ENCODE measurements around the gene WNT4. TPM values are rescaled to one million over a fixed set of nuclear protein-coding genes. Genes with fewer than 3 reads are reported as not detected.

WNT4 gene
- total and polyA plus RNA-seq, 2 donors (not counting 1 experiment from before 2014, with no cell fraction given) = not detected

DNA sequence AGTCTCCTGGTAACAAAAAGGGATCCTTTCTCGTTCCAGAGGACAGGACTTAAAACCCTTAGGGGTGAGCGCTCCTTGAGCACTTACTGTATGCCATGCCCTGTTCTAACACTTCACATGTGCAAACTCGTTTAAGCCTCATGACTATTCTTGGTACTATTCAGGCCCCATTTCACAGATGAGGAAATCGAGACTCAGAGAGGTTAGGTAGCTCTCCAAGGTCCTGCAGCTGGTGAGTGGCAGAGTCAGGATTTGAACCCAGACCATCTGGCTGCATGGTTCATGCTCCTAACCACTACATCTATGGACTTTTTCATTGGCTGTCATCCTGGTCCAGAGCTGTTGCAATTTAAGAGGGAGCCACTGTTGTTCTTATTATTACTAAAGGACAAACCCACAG is 46.7 kb upstream of the WNT4 start:
- peaks cover 0 to 5% (median under 1%) of the 10 kb centered on the region in 4 experiments for H3K27me3 ChIP-seq (replicated peaks in 1 of 4; ENCODE audit: control extremely low read depth in 1 of 4, control insufficient read depth in 3 of 4, insufficient read depth in 4 of 4, low read length in 3 of 4)
- H4K20me1 ChIP-seq (ENCODE audit: control insufficient read depth, insufficient read depth, low read length, poor library complexity, severe bottlenecking) = no peaks in the 10 kb centered on the region
- 89% methylated on average over 3 of the region's 4 CpGs for WGBS (ENCODE audit: insufficient coverage)
- TF ChIP-seq, protein P1, sequence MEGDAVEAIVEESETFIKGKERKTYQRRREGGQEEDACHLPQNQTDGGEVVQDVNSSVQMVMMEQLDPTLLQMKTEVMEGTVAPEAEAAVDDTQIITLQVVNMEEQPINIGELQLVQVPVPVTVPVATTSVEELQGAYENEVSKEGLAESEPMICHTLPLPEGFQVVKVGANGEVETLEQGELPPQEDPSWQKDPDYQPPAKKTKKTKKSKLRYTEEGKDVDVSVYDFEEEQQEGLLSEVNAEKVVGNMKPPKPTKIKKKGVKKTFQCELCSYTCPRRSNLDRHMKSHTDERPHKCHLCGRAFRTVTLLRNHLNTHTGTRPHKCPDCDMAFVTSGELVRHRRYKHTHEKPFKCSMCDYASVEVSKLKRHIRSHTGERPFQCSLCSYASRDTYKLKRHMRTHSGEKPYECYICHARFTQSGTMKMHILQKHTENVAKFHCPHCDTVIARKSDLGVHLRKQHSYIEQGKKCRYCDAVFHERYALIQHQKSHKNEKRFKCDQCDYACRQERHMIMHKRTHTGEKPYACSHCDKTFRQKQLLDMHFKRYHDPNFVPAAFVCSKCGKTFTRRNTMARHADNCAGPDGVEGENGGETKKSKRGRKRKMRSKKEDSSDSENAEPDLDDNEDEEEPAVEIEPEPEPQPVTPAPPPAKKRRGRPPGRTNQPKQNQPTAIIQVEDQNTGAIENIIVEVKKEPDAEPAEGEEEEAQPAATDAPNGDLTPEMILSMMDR (IDR thresholded peaks at IDR 0.05) = no peak
- TF ChIP-seq EZH2 (IDR thresholded peaks at IDR 0.05; ENCODE audit: borderline replicate concordance, insufficient read depth, low read depth, low read length, poor library complexity, severe bottlenecking) = no peak
- H3K9me3 ChIP-seq (ENCODE audit: control extremely low read depth in 1 of 3, control insufficient read depth in 2 of 3, insufficient read depth in 1 of 3, low read length in 2 of 3) = no peaks in the 10 kb centered on the region
- ATAC-seq (ENCODE audit: low read depth) (no peak), DNase-seq (no peak)
- H3K27ac ChIP-seq (ENCODE audit: low read length in 2 of 2) = no peak overlapping the region
- H3K9me3 Mint-ChIP-seq (ENCODE audit: insufficient read depth) = no peaks in the 10 kb centered on the region
- POLR2A ChIA-PET = no interaction called here
- H3K4me3 ChIP-seq (ENCODE audit: control extremely low read depth in 1 of 5, extremely low read depth in 1 of 5, insufficient read depth in 1 of 5, low read depth in 2 of 5, low read length in 4 of 5) = no peak overlapping the region
- H3K27ac Mint-ChIP-seq = no peak overlapping the region
- intact Hi-C loops (cut with micrococcal nuclease) = no loop called here
- no peak overlapping the region for H3K4me3 Mint-ChIP-seq
- CTCF ChIA-PET = no interaction called here
- H3K4me1 Mint-ChIP-seq = peaks cover 2% of the 10 kb centered on the region
- no peak overlapping the region for H3K9ac ChIP-seq (ENCODE audit: low read length)
- H3K36me3 ChIP-seq (replicated peaks in 1 of 2; ENCODE audit: control extremely low read depth in 1 of 2, control insufficient read depth in 1 of 2, extremely low read depth in 1 of 2, insufficient read depth in 2 of 2, low read length in 1 of 2) = no peaks in the 10 kb centered on the region
- H3K79me2 ChIP-seq (ENCODE audit: control insufficient read depth, insufficient read depth, low read length) = no peaks in the 10 kb centered on the region
- H2AFZ ChIP-seq (ENCODE audit: insufficient read depth, low read depth, low read length, poor library complexity, severe bottlenecking) = no peak overlapping the region
- H3K4me1 ChIP-seq (ENCODE audit: control insufficient read depth in 2 of 2, insufficient read depth in 2 of 2, low read length in 2 of 2) = no peaks in the 10 kb centered on the region
- H3K4me2 ChIP-seq (replicated peaks; ENCODE audit: low read depth, low read length, poor library complexity, severe bottlenecking) = no peak overlapping the region
- peaks cover 34% of the 10 kb centered on the region for H3K27me3 Mint-ChIP-seq

DNA sequence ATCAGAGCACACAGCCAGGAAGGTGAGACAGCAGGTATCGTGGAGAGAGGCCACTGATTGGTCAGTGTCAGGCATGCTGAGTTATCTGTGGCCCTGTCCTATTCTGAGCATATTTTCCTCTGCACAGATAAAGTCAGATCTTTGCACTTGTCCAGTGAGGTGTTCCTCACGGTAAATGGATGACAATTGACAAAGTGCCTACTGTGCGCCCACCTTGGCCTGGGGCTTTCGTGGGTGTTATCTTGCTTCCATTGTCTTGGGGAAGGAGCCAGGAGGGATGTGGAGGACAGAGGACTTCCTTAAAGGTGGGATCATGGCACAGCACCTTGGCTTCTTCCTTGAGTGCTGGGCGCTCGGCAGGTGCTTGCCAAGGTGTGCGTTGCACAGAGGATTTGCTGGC is 46.0 kb upstream of the WNT4 start:
- ATAC-seq (ENCODE audit: low read depth) = no peak
- POLR2A ChIA-PET = no interaction called here

More for the DNA sequence above, 46.0 kb upstream of the WNT4 start:
- Mint-ChIP-seq H3K4me3 (no peak overlapping the region), H3K4me1 (peaks cover 2% of the 10 kb centered on the region), H3K27me3 (peaks cover 39% of the 10 kb centered on the region), H3K9me3 (ENCODE audit: insufficient read depth) (no peaks in the 10 kb centered on the region), H3K27ac (no peak overlapping the region)
- H3K79me2 ChIP-seq (ENCODE audit: control insufficient read depth, insufficient read depth, low read length) = no peaks in the 10 kb centered on the region
- DNase-seq = no peak
- H3K9me3 ChIP-seq (ENCODE audit: control extremely low read depth in 1 of 3, control insufficient read depth in 2 of 3, insufficient read depth in 1 of 3, low read length in 2 of 3) = no peaks in the 10 kb centered on the region
- 87% methylated on average over 7 of the region's 7 CpGs for whole genome bisulfite sequencing (ENCODE audit: insufficient coverage)
- no peaks in the 10 kb centered on the region for H3K4me1 ChIP-seq (ENCODE audit: control insufficient read depth in 2 of 2, insufficient read depth in 2 of 2, low read length in 2 of 2)
- no peak overlapping the region for H3K27ac ChIP-seq (ENCODE audit: low read length in 2 of 2)
- no peak overlapping the region for H2AFZ ChIP-seq (ENCODE audit: insufficient read depth, low read depth, low read length, poor library complexity, severe bottlenecking)
- H4K20me1 ChIP-seq (ENCODE audit: control insufficient read depth, insufficient read depth, low read length, poor library complexity, severe bottlenecking) = no peaks in the 10 kb centered on the region
- H3K36me3 ChIP-seq (replicated peaks in 1 of 2; ENCODE audit: control extremely low read depth in 1 of 2, control insufficient read depth in 1 of 2, extremely low read depth in 1 of 2, insufficient read depth in 2 of 2, low read length in 1 of 2) = no peaks in the 10 kb centered on the region
- H3K9ac ChIP-seq (ENCODE audit: low read length) = no peak overlapping the region
- no peak overlapping the region for H3K4me3 ChIP-seq (ENCODE audit: control extremely low read depth in 1 of 5, extremely low read depth in 1 of 5, insufficient read depth in 1 of 5, low read depth in 2 of 5, low read length in 4 of 5)
- intact Hi-C loops (cut with micrococcal nuclease) = no loop called here
- no peak overlapping the region for H3K4me2 ChIP-seq (replicated peaks; ENCODE audit: low read depth, low read length, poor library complexity, severe bottlenecking)
- CTCF ChIA-PET = no interaction called here
- TF ChIP-seq, protein P1 (IDR thresholded peaks at IDR 0.05) = no peak
- TF ChIP-seq EZH2 (IDR thresholded peaks at IDR 0.05; ENCODE audit: borderline replicate concordance, insufficient read depth, low read depth, low read length, poor library complexity, severe bottlenecking) = no peak
- H3K27me3 ChIP-seq (replicated peaks in 1 of 4; ENCODE audit: control extremely low read depth in 1 of 4, control insufficient read depth in 3 of 4, insufficient read depth in 4 of 4, low read length in 3 of 4) = peaks cover 0 to 5% (median under 1%) of the 10 kb centered on the region in 4 experiments
